GM13976 (cell line): Measurements from ENCODE around the gene NUMA1.

Experiments
- DNase-seq: peaks from one replicate; pipeline ENCODE4 v3.0.0; 2012; ENCODE audit warnings: low spot score
- in situ Hi-C: fragments of 300-500 bp; cut with MboI; formaldehyde crosslinking; loops from one replicate; pipeline ENCODE4 v1.12.0; 2022; ENCODE audit warnings: low sequenced_read_pairs, mixed read lengths, inconsistent platforms; ENCODE audit not compliant: unreplicated experiment
- TF ChIP-seq, protein P1 (sequence below): IDR thresholded peaks from 2 replicates; pipeline ENCODE4 v1.5.1; 2012; ENCODE audit warnings: borderline replicate concordance, mild to moderate bottlenecking; ENCODE audit not compliant: insufficient read depth; ENCODE audit errors: extremely low read depth, missing control alignments, control extremely low read depth

Gene NUMA1

DNA sequence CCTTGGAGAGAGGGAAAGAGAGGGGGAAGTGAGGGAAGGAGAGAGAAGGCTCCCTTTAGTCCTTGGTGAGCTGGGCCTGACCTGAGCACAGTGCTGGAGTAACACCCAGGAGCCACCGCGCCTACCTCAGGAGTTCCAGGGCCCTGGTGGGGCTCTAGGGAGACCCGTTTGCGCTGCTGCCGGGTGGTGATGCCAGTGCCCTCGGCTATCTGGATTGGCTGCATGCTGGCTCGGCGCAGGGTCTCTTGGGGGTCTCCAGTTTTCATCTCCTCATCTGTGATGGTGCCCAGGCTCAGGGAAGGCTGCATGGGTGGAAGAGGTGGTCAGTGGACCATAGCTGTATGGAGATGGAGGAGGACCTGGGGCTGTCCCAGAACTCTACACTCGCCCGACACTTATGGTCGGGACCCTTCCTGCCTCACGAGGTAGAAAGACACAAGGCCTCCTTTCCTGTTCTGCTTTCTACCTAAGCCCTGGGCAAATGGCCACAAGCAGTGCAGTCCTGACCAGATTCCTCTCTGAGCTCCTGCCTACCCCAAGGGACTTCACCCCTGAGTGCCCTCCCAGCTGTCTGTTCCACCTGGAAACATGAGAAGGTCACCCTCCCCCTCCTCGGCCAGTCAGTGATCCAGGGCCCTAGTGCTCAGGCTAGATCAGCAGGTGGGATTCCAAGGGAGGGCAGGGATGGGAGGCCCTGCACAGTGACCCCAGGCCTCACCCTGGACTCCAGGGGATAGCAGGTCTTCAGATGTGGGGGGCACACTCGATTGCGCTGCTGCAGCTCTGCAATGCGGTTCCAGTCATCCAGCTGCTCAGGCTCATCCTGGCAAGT is 75.6 kb downstream of the NUMA1 start:
- DNase-seq = no peak
- in situ Hi-C loops = no loop called here
- TF ChIP-seq, protein P1, sequence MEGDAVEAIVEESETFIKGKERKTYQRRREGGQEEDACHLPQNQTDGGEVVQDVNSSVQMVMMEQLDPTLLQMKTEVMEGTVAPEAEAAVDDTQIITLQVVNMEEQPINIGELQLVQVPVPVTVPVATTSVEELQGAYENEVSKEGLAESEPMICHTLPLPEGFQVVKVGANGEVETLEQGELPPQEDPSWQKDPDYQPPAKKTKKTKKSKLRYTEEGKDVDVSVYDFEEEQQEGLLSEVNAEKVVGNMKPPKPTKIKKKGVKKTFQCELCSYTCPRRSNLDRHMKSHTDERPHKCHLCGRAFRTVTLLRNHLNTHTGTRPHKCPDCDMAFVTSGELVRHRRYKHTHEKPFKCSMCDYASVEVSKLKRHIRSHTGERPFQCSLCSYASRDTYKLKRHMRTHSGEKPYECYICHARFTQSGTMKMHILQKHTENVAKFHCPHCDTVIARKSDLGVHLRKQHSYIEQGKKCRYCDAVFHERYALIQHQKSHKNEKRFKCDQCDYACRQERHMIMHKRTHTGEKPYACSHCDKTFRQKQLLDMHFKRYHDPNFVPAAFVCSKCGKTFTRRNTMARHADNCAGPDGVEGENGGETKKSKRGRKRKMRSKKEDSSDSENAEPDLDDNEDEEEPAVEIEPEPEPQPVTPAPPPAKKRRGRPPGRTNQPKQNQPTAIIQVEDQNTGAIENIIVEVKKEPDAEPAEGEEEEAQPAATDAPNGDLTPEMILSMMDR = no peak

GRCh38 chr11:72003776-72004171 is 76.6 kb downstream of the NUMA1 start:
- in situ Hi-C loops = no loop called here
- DNase-seq = no peak
- TF ChIP-seq, protein P1 = no peak

DNA sequence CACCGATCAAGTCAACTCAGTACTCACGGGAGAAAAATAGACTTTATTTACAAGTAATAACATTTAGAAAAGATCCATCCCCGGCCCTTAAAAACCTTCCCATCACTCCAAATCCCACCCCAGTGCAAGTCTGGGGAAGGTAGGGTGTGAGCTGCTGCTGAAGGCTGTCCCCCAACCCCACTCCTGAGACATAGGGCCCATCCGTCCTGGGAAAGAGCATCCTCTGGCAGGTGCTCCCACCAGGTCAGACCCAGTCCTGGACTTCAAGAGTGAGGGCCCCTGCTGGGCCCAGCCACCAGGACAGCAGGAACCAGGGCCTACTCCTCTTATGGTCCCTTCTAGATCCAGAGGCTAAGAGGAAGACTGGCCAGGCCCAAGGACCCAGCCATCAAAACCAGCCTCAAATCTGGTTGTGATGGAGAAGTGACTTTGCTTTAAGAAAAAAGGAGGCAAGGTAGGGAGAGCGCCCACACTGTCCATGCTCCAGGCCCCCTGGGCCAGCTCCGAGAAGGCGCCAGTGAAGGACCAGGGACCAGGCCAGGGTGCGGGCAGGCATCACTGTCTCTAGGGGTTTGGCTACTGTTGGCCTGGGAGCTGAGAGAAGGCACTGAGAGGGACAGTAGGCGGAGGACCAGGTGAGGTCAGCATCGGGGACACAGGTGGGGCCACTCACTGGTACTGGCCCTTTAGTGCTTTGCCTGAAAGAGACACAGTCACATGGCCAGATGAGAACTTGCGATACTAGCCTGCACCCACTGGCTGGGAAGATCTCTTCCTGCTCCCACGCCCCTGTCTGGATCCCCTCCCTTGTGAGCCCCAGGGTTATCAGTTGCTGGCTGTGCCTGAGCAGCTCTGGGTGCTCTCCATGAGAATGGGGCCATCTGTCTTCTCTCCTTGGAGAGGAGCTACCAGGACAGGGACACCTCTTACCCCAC is 77.2 kb downstream of the NUMA1 start:
- no peak for DNase-seq
- TF ChIP-seq, protein P1 = no peak
- in situ Hi-C loops = no loop called here

GRCh38 chr11:72001834-72002591 is 78.3 kb downstream of the NUMA1 start:
- DNase-seq = no peak
- in situ Hi-C loops = no loop called here
- TF ChIP-seq, protein P1 = no peak

DNA sequence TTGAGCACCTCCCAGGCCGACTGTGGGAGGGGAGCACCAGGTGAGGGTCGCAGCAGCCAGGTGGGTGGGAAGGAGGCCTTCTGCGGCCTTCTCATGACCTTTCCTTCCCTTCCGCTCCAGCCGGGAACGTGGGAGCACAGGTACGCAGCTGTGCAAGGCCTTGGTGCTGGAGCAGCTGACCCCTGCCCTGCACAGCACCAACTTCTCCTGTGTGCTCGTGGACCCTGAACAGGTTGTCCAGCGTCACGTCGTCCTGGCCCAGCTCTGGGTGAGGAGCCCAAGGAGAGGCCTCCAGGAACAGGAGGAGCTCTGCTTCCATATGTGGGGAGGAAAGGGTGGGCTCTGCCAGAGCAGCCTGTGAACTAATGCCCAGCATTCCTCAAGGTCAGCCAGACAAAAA is 79.1 kb downstream of the NUMA1 start:
- in situ Hi-C loops = no loop called here
- TF ChIP-seq, protein P1 = no peak
- no peak for DNase-seq
